K562 (cell line): ENCODE results near the gene NUDT22. TPM values are rescaled to one million over a fixed set of nuclear protein-coding genes. Genes with fewer than 3 reads are reported as not detected.
A peak's percentile ranks its signal among the peaks of the same experiment; 100 is the strongest.

Experiments used
- CREBBP ChIP-seq: IDR thresholded peaks from one replicate; pipeline ENCODE4 v1.6.1; 2012; ENCODE audit warnings: low read depth, mild to moderate bottlenecking, control low read depth, inconsistent platforms, low read length
- DDX20 ChIP-seq: fragments of 450-650 bp; IDR thresholded peaks from 2 replicates; pipeline ENCODE4 v1.6.1; 2016; ENCODE audit warnings: missing genetic modification characterization, low read depth, mild to moderate bottlenecking, missing compliant biosample characterization, moderate library complexity
- LARP7 ChIP-seq: fragments of 450-650 bp; IDR thresholded peaks from 2 replicates; pipeline ENCODE4 v1.6.1; 2016
- MBD2 ChIP-seq: sonication (generic); IDR thresholded peaks from 2 replicates; pipeline ENCODE4 v1.6.1; 2016; ENCODE audit warnings: low read depth, borderline replicate concordance
- MCM3 ChIP-seq: fragments of 450-650 bp; IDR thresholded peaks from 2 replicates; pipeline ENCODE4 v1.6.1; 2016
- MED1 ChIP-seq: sonication (generic); formaldehyde crosslinking; IDR thresholded peaks from 2 replicates; pipeline ENCODE4 v1.8.1; 2023; ENCODE audit warnings: missing genetic modification reagents, borderline replicate concordance
- NFE2L1 ChIP-seq: fragments of 450-650 bp; IDR thresholded peaks from 2 replicates; pipeline ENCODE4 v1.6.1; 2016; ENCODE audit warnings: missing genetic modification characterization, low read depth, mild to moderate bottlenecking, missing compliant biosample characterization, moderate library complexity, borderline replicate concordance
- SNIP1 ChIP-seq: fragments of 450-650 bp; IDR thresholded peaks from 2 replicates; pipeline ENCODE4 v1.7.1; 2017; ENCODE audit warnings: low read depth, mild to moderate bottlenecking
- SP1 ChIP-seq: sonication (generic); formaldehyde crosslinking; IDR thresholded peaks from 2 replicates; pipeline ENCODE4 v1.8.1; 2022; ENCODE audit warnings: mild to moderate bottlenecking, missing genetic modification reagents
- SP2 ChIP-seq: IDR thresholded peaks from 2 replicates; pipeline ENCODE4 v1.6.1; 2011; ENCODE audit warnings: mild to moderate bottlenecking, low read depth, low read length, moderate library complexity; ENCODE audit not compliant: poor library complexity, severe bottlenecking; ENCODE audit errors: extremely low read depth
- SRSF7 ChIP-seq: fragments of 200-400 bp; formaldehyde crosslinking; optimal IDR thresholded peaks from 2 replicates; pipeline ENCODE3; 2017; ENCODE audit warnings: mild to moderate bottlenecking, low read depth, low read length
- TAF1 ChIP-seq: IDR thresholded peaks from 2 replicates; pipeline ENCODE4 v1.6.1; 2011; ENCODE audit warnings: mild to moderate bottlenecking, low read length, moderate library complexity; ENCODE audit not compliant: insufficient read depth, control insufficient read depth, severe bottlenecking; ENCODE audit errors: extremely low read depth
- ZBTB17 ChIP-seq: fragments of 450-650 bp; formaldehyde crosslinking; IDR thresholded peaks from 2 replicates; pipeline ENCODE4 v1.4.0; 2020; ENCODE audit warnings: mild to moderate bottlenecking
- polyA plus RNA-seq, 8 experiments: library from polyadenylated mRNA; depleted of rRNA in 4 of 8; stranded (reverse) in 5 of 8; unstranded in 3 of 8; fragments of >200 nt; fragmentation: Nextera tagmentation in 2 of 8; fragmentation: Illumina TruSeq in 1 of 8; extraction: Ambion mirVana in 2 of 8; extraction: Trizol in 1 of 8; gene quantifications; 2 replicates each; pipeline versions ENCODE4 v1.2.1 to v1.2.3, GENCODE V29; 2011 to 2014; ENCODE audit warnings: inconsistent platforms in 1 of 8, missing spikeins in 1 of 8
- total RNA-seq, 7 experiments: library from RNA; depleted of rRNA in 6 of 7; stranded (reverse); fragments of >200 nt in 6 of 7; fragmentation: Illumina TruSeq in 2 of 7; extraction: Trizol in 2 of 7; gene quantifications; 2 replicates each; pipeline versions ENCODE4 v1.2.1 to v1.2.3, GENCODE V29; 2011 to 2021; ENCODE audit warnings: low replicate concordance in 1 of 7
- TF ChIP-seq, protein P1 (sequence below), 2 experiments: fragments of 450-650 bp; IDR thresholded peaks; 2 replicates each; pipeline ENCODE4 v1.6.1; 2018; ENCODE audit warnings: mild to moderate bottlenecking in 2 of 2, low read depth in 1 of 2; ENCODE audit not compliant: partially characterized antibody in 2 of 2
- TF ChIP-seq, protein P2 (sequence below), 2 experiments: fragments of 450-650 bp; conservative IDR thresholded peaks; 2 replicates each; pipeline ENCODE4 v1.6.1; 2017; ENCODE audit warnings: mild to moderate bottlenecking in 2 of 2, moderate library complexity in 2 of 2
- TF ChIP-seq, protein P3 (sequence below): fragments of 450-650 bp; formaldehyde crosslinking; IDR thresholded peaks from 2 replicates; pipeline ENCODE4 v1.4.0; 2020; ENCODE audit warnings: mild to moderate bottlenecking, moderate library complexity
- TF ChIP-seq, protein P4 (sequence below): IDR thresholded peaks from 2 replicates; pipeline ENCODE4 v1.6.1; 2011; ENCODE audit not compliant: insufficient read length; ENCODE audit errors: extremely low read depth
- TF ChIP-seq, protein P5 (sequence below): fragments of 450-650 bp; IDR thresholded peaks from 2 replicates; pipeline ENCODE4 v1.6.1; 2016; ENCODE audit warnings: mild to moderate bottlenecking

The NUDT22 gene
- total and polyA plus RNA-seq, 9 of the 15 experiments (the other 6 are each of a cell fraction or from before 2014, with no cell fraction given) = 6.3 to 92.6 (median 37.4) TPM

DNA sequence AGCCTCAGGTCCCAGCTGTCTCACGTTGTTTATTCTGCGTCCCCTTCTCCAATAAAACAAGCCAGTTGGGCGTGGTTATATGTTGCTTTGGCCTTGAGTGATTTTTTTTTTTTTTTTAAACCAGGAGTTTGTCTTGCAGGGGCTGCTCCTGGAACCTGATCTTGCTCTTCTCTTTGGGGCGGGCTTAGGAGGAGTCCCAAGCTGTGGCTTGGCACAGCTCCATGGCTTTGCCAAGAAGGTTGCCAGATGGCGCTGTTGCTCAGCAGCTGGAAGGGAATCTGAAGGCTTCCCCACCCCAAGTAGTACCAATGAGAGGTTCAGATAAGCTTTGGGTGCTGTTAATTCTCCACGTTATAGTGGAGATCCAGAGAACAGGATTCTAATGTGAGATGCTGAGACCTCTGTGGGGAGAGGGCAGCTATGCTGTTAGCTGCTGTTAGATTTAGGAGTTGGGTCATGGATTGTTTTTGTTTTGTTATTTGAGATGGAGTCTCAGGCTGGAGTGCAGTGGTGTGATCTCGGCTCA, 21.5 kb upstream of the NUDT22 start (continued):
- TF ChIP-seq, protein P1, sequence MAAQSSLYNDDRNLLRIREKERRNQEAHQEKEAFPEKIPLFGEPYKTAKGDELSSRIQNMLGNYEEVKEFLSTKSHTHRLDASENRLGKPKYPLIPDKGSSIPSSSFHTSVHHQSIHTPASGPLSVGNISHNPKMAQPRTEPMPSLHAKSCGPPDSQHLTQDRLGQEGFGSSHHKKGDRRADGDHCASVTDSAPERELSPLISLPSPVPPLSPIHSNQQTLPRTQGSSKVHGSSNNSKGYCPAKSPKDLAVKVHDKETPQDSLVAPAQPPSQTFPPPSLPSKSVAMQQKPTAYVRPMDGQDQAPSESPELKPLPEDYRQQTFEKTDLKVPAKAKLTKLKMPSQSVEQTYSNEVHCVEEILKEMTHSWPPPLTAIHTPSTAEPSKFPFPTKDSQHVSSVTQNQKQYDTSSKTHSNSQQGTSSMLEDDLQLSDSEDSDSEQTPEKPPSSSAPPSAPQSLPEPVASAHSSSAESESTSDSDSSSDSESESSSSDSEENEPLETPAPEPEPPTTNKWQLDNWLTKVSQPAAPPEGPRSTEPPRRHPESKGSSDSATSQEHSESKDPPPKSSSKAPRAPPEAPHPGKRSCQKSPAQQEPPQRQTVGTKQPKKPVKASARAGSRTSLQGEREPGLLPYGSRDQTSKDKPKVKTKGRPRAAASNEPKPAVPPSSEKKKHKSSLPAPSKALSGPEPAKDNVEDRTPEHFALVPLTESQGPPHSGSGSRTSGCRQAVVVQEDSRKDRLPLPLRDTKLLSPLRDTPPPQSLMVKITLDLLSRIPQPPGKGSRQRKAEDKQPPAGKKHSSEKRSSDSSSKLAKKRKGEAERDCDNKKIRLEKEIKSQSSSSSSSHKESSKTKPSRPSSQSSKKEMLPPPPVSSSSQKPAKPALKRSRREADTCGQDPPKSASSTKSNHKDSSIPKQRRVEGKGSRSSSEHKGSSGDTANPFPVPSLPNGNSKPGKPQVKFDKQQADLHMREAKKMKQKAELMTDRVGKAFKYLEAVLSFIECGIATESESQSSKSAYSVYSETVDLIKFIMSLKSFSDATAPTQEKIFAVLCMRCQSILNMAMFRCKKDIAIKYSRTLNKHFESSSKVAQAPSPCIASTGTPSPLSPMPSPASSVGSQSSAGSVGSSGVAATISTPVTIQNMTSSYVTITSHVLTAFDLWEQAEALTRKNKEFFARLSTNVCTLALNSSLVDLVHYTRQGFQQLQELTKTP (IDR thresholded peaks at IDR 0.05; ENCODE audit: low read depth in 1 of 2, partially characterized antibody in 2 of 2) = no peak
- no peak for TF ChIP-seq TAF1
- TF ChIP-seq, protein P2, sequence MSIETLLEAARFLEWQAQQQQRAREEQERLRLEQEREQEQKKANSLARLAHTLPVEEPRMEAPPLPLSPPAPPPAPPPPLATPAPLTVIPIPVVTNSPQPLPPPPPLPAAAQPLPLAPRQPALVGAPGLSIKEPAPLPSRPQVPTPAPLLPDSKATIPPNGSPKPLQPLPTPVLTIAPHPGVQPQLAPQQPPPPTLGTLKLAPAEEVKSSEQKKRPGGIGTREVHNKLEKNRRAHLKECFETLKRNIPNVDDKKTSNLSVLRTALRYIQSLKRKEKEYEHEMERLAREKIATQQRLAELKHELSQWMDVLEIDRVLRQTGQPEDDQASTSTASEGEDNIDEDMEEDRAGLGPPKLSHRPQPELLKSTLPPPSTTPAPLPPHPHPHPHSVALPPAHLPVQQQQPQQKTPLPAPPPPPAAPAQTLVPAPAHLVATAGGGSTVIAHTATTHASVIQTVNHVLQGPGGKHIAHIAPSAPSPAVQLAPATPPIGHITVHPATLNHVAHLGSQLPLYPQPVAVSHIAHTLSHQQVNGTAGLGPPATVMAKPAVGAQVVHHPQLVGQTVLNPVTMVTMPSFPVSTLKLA (conservative IDR thresholded peaks at IDR 0.05) = peak in 1 of 2 experiments; percentile 52; a peak in 1 of 4 replicates
- peak; percentile 62 for TF ChIP-seq SP1
- TF ChIP-seq, protein P3, sequence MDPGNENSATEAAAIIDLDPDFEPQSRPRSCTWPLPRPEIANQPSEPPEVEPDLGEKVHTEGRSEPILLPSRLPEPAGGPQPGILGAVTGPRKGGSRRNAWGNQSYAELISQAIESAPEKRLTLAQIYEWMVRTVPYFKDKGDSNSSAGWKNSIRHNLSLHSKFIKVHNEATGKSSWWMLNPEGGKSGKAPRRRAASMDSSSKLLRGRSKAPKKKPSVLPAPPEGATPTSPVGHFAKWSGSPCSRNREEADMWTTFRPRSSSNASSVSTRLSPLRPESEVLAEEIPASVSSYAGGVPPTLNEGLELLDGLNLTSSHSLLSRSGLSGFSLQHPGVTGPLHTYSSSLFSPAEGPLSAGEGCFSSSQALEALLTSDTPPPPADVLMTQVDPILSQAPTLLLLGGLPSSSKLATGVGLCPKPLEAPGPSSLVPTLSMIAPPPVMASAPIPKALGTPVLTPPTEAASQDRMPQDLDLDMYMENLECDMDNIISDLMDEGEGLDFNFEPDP (CRISPR knock-in tag) = no peak
- no peak for TF ChIP-seq SRSF7
- TF ChIP-seq ZBTB17 = no peak
- TF ChIP-seq CREBBP = no peak
- TF ChIP-seq, protein P4, sequence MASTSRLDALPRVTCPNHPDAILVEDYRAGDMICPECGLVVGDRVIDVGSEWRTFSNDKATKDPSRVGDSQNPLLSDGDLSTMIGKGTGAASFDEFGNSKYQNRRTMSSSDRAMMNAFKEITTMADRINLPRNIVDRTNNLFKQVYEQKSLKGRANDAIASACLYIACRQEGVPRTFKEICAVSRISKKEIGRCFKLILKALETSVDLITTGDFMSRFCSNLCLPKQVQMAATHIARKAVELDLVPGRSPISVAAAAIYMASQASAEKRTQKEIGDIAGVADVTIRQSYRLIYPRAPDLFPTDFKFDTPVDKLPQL = no peak
- no peak for TF ChIP-seq SP2
- TF ChIP-seq, protein P5, sequence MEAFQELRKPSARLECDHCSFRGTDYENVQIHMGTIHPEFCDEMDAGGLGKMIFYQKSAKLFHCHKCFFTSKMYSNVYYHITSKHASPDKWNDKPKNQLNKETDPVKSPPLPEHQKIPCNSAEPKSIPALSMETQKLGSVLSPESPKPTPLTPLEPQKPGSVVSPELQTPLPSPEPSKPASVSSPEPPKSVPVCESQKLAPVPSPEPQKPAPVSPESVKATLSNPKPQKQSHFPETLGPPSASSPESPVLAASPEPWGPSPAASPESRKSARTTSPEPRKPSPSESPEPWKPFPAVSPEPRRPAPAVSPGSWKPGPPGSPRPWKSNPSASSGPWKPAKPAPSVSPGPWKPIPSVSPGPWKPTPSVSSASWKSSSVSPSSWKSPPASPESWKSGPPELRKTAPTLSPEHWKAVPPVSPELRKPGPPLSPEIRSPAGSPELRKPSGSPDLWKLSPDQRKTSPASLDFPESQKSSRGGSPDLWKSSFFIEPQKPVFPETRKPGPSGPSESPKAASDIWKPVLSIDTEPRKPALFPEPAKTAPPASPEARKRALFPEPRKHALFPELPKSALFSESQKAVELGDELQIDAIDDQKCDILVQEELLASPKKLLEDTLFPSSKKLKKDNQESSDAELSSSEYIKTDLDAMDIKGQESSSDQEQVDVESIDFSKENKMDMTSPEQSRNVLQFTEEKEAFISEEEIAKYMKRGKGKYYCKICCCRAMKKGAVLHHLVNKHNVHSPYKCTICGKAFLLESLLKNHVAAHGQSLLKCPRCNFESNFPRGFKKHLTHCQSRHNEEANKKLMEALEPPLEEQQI = no peak
- 0 out of 2 replicates have a peak, but pooled peaks have one; percentile 7 for TF ChIP-seq LARP7
- TF ChIP-seq SNIP1 = no peak
- TF ChIP-seq MCM3 = no peak
- TF ChIP-seq DDX20 (tag) = no peak
- no peak for TF ChIP-seq MBD2
- no peak for TF ChIP-seq NFE2L1 (tag)
- TF ChIP-seq MED1 = no peak
